ENCODE results near the gene PPP1R7.

DNA sequence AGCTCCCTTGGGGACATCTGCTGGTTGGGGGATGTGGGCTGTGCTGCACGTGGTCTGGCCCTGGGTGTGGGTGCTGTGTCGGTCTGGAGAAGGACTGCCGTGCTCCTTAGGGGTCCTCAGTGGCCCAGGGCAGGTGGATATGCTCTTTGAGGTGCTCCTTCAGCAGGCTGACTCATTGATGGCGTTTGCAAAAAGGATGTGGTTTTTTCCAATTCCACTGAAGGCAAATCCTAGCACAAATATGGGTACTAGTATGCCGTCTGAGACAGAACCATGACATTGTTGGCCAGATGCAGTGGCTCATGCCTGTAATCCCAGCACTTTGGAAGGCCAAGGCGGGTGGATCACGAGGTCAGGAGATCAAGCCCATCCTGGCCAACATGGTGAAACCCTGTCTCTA lies 3.3 kb downstream of the PPP1R7 start:
- TF ChIP-seq YY1 (IDR thresholded peaks at IDR 0.05; ENCODE audit: extremely low read depth, insufficient replicate concordance, low read depth, low read length) (no peak), POLR2A (IDR thresholded peaks at IDR 0.05; ENCODE audit: borderline replicate concordance, extremely low read depth, insufficient read depth, insufficient read length) (no peak), CEBPB (IDR thresholded peaks at IDR 0.05; ENCODE audit: low read depth) (no peak), EZH2 (IDR thresholded peaks at IDR 0.05) (no peak), POLR2AphosphoS5 (IDR thresholded peaks at IDR 0.05; ENCODE audit: low read depth, low read length) (no peak)
- TF ChIP-seq, protein P1, sequence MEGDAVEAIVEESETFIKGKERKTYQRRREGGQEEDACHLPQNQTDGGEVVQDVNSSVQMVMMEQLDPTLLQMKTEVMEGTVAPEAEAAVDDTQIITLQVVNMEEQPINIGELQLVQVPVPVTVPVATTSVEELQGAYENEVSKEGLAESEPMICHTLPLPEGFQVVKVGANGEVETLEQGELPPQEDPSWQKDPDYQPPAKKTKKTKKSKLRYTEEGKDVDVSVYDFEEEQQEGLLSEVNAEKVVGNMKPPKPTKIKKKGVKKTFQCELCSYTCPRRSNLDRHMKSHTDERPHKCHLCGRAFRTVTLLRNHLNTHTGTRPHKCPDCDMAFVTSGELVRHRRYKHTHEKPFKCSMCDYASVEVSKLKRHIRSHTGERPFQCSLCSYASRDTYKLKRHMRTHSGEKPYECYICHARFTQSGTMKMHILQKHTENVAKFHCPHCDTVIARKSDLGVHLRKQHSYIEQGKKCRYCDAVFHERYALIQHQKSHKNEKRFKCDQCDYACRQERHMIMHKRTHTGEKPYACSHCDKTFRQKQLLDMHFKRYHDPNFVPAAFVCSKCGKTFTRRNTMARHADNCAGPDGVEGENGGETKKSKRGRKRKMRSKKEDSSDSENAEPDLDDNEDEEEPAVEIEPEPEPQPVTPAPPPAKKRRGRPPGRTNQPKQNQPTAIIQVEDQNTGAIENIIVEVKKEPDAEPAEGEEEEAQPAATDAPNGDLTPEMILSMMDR (IDR thresholded peaks at IDR 0.05 in 2 of 3, conservative IDR thresholded peaks at IDR 0.05 in 1 of 3; ENCODE audit: borderline replicate concordance in 1 of 3, insufficient read depth in 1 of 3, low read depth in 2 of 3, low read length in 2 of 3): no peak
- TF ChIP-seq, protein P2, sequence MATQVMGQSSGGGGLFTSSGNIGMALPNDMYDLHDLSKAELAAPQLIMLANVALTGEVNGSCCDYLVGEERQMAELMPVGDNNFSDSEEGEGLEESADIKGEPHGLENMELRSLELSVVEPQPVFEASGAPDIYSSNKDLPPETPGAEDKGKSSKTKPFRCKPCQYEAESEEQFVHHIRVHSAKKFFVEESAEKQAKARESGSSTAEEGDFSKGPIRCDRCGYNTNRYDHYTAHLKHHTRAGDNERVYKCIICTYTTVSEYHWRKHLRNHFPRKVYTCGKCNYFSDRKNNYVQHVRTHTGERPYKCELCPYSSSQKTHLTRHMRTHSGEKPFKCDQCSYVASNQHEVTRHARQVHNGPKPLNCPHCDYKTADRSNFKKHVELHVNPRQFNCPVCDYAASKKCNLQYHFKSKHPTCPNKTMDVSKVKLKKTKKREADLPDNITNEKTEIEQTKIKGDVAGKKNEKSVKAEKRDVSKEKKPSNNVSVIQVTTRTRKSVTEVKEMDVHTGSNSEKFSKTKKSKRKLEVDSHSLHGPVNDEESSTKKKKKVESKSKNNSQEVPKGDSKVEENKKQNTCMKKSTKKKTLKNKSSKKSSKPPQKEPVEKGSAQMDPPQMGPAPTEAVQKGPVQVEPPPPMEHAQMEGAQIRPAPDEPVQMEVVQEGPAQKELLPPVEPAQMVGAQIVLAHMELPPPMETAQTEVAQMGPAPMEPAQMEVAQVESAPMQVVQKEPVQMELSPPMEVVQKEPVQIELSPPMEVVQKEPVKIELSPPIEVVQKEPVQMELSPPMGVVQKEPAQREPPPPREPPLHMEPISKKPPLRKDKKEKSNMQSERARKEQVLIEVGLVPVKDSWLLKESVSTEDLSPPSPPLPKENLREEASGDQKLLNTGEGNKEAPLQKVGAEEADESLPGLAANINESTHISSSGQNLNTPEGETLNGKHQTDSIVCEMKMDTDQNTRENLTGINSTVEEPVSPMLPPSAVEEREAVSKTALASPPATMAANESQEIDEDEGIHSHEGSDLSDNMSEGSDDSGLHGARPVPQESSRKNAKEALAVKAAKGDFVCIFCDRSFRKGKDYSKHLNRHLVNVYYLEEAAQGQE (IDR thresholded peaks at IDR 0.05; ENCODE audit: low read depth): no peak

Data from HCT116 (cell line).